Measurements from ENCODE around the gene ALG9.

GRCh38 chr11:111870886-111871692 lies at the start of gene ALG9:
- TF ChIP-seq CTCF (IDR thresholded peaks at IDR 0.05 in 8 of 11, conservative IDR thresholded peaks at IDR 0.05 in 3 of 11) (peak in 1 of 11 experiments; percentile 31), POLR2AphosphoS5 (IDR thresholded peaks at IDR 0.05) (peak; percentile 77 to 84 (median 80))

Data from spleen (tissue), 7 donors.